GM20000 (cell line): ENCODE data around the gene IGFL4.

Source experiments
- DNase-seq: peaks from one replicate; pipeline ENCODE4 v3.0.0; 2012; ENCODE audit warnings: low spot score
- TF ChIP-seq, protein P1 (sequence below): IDR thresholded peaks from 2 replicates; pipeline ENCODE4 v1.5.1; 2012; ENCODE audit warnings: mild to moderate bottlenecking, control low read depth; ENCODE audit errors: extremely low read depth, missing control alignments

The IGFL4 gene

GRCh38 chr19:46014941-46015686 is 25.7 kb downstream of the IGFL4 start:
- peak; percentile 87 for DNase-seq
- TF ChIP-seq, protein P1, sequence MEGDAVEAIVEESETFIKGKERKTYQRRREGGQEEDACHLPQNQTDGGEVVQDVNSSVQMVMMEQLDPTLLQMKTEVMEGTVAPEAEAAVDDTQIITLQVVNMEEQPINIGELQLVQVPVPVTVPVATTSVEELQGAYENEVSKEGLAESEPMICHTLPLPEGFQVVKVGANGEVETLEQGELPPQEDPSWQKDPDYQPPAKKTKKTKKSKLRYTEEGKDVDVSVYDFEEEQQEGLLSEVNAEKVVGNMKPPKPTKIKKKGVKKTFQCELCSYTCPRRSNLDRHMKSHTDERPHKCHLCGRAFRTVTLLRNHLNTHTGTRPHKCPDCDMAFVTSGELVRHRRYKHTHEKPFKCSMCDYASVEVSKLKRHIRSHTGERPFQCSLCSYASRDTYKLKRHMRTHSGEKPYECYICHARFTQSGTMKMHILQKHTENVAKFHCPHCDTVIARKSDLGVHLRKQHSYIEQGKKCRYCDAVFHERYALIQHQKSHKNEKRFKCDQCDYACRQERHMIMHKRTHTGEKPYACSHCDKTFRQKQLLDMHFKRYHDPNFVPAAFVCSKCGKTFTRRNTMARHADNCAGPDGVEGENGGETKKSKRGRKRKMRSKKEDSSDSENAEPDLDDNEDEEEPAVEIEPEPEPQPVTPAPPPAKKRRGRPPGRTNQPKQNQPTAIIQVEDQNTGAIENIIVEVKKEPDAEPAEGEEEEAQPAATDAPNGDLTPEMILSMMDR = no peak

DNA sequence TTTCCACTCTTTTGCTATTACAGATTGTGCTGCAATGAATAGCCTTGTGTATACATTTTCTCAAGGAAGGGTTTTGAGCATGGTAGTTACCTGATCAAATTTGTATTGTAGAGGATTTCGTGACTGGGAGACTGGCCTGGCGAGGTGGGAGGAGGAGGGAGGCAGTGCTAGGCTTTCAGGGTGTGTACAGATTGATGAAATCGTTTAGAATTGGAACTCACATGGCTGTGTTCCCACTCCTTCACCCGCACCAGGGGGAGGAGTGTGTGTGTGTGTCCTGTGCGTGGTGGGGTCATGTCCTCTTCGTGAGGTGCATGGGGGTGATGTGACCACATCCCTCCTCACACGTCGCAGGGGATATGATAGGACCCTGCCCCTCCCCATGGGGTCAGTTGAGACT is 26.3 kb downstream of the IGFL4 start:
- TF ChIP-seq, protein P1 = no peak

DNA sequence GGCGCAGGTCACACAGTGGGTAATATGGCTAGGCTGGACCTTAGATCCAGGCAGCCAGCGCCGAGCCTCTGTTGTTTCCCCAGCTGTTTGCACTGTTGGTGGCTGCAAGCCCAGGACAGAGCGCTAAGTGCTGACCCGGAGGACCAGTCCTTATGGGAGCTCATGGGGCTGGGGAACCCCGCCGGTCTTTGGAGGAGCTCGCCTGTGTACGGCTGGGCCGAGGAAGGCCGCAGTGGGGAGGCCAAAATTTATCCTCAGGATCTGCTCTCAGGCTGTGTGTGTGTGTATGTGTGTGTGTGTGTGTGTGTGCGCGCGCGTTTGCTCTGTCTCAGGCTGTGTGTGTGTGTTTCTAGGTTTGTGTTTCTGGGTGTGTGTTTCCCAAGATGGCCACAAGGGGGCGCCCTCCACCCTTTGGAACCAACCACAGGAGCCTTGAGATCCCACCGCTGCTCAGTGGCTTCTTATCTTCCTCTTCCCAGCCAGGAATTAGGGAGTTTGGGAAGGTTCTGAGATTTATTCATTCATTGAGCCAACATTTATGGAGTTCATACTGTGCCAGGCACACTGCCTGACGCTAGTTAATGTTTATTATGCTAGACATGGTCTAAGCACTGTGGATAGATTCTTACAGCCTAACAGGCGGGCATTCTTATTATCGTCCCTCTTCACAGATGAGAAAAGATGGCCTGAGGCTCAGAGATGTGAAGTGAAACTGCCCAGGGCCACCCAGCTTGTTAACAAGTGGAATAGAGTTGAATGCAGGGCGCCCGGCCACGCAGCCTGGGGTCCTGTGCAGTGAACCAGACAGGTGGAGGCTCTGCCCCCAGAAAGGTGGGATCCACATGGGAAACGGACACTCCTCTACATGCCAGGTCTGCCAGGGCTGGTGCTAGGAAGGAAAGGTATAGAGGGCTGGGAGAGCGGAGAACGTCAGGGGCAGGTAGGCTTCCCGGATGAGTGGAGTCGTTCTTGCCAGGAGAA is 31.0 kb downstream of the IGFL4 start:
- DNase-seq = peak; percentile 76
- TF ChIP-seq, protein P1 = peak; percentile 32

More for the DNA sequence above, 26.3 kb downstream of the IGFL4 start:
- no peak for DNase-seq

- TF ChIP-seq, protein P1 = no peak
- DNase-seq = no peak
Observed at GRCh38 chr19:46006411-46006810, 34.4 kb downstream of the IGFL4 start.

- no peak for DNase-seq
- TF ChIP-seq, protein P1 = no peak
Observed at GRCh38 chr19:46002678-46003275, 38.0 kb downstream of the IGFL4 start.

DNA sequence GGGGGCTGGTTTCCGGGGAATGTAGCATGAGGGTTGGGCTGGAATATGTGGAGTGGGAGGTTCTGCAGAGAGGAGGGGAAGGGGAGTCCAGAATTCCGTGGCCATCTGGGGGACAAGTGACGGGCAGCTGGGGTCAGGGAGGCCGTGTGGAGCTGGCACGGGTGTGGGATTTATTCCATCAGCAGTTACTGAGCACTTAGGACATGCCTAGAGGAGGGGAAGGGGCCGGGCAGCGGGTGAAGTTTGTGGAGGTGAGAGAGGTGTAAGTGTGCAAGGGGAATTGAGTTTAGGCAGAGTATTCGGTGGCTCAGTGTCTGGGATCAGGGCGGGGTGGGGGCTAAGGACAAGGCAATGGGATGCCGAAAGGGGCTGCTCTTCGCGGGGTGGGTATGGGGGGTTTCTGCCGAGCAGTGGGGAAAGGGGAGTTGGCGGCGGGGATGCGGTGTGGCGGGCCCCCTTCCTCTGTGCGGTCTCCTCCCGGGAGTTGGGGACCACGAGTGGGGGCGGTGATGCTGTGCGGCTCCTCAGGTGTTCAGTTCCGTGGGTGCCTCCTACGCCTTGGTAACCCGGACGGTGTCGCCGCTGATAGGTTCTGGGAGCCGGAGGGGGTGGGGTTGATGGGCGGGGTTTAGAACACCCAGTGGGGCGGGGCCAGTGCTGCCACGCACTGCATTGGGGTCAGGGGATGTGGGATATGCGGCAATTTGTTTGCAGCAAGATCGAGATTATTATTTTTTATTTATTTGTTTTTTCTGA is 40.1 kb downstream of the IGFL4 start:
- TF ChIP-seq, protein P1 = no peak
- DNase-seq = peak; percentile 82
